ENCODE results near the gene IL17B. TPM values are rescaled to one million over a fixed set of nuclear protein-coding genes. Genes with fewer than 3 reads are reported as not detected.

The IL17B gene, protein sequence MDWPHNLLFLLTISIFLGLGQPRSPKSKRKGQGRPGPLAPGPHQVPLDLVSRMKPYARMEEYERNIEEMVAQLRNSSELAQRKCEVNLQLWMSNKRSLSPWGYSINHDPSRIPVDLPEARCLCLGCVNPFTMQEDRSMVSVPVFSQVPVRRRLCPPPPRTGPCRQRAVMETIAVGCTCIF
- total RNA-seq: 1 to 10 TPM; 3.0 to 9.6 (median 5.6) TPM
- under 1 TPM in 1 of 3 donors, not detected in 2; 0.82 TPM for polyA plus RNA-seq

- intact Hi-C loops (cut with DNase I): no loop called here
- H3K4me1 ChIP-seq: peaks cover 0 to 63% (median 59%) of the 10 kb centered on the region in 4 donors
Measured at GRCh38 chr5:149379177-149379761, at the start of gene IL17B. IL17B (minus strand) TSS chr5:149379292; CDS start chr5:149379225, 67 bp downstream.

GRCh38 chr5:149428032-149428431, 48.9 kb upstream of the IL17B start:
- intact Hi-C loops (cut with DNase I): no loop called here
- 84 to 86% methylated on average over 5 of the region's 5 CpGs for WGBS, 2 donors
- DNase-seq: no peak
- Histone ChIP-seq H3K36me3 (peaks cover 67 to 81% (median 71%) of the 10 kb centered on the region in 4 donors), H3K9me3 (no peaks in the 10 kb centered on the region), H3K4me3 (no peak overlapping the region), H3K27ac (peak overlapping the region; percentile 96 to 98 (median 98)), H3K27me3 (no peaks in the 10 kb centered on the region), H3K4me1 (peaks cover 3 to 36% (median 22%) of the 10 kb centered on the region in 4 donors)
- no peak for TF ChIP-seq EP300 (IDR thresholded peaks at IDR 0.05)
- TF ChIP-seq POLR2AphosphoS5 (IDR thresholded peaks at IDR 0.05): peak; percentile 19 to 67 (median 47)

More at GRCh38 chr5:149379177-149379761, at the start of gene IL17B:
- DNase-seq: no peak
- H3K27ac ChIP-seq: peak within 1 kb of the TSS; percentile 93 to 99 (median 98)
- H3K4me3 ChIP-seq: peak within 1 kb of the TSS in 1 of 4 donors; percentile 5
- H3K27me3 ChIP-seq: no peaks in the 10 kb centered on the region
- H3K36me3 ChIP-seq: no peaks in the 10 kb centered on the region
- no peak for TF ChIP-seq POLR2AphosphoS5 (IDR thresholded peaks at IDR 0.05)
- TF ChIP-seq CTCF (IDR thresholded peaks at IDR 0.05): no peak
- no peak for TF ChIP-seq EP300 (IDR thresholded peaks at IDR 0.05)
- no peak for TF ChIP-seq POLR2A (IDR thresholded peaks at IDR 0.05)
- H3K9me3 ChIP-seq: no peaks in the 10 kb centered on the region
- 74 to 81% methylated on average over 22 of the region's 22 CpGs for WGBS, 2 donors

- TF ChIP-seq POLR2A (IDR thresholded peaks at IDR 0.05): no peak
- TF ChIP-seq POLR2AphosphoS5 (IDR thresholded peaks at IDR 0.05): peak; percentile 66 to 91 (median 84)
- WGBS, 2 donors: 63 to 90% methylated on average over 4 of the region's 4 CpGs
- peaks cover under 1 to 42% (median 28%) of the 10 kb centered on the region in 4 donors for H3K4me1 ChIP-seq
- no peaks in the 10 kb centered on the region for H3K27me3 ChIP-seq
- intact Hi-C loops (cut with DNase I): no loop called here
- no peaks in the 10 kb centered on the region for H3K9me3 ChIP-seq
- peak overlapping the region; percentile 96 to 98 (median 98) for H3K27ac ChIP-seq
- DNase-seq: no peak
- H3K36me3 ChIP-seq: peaks cover 73 to 87% (median 76%) of the 10 kb centered on the region in 4 donors
- H3K4me3 ChIP-seq: no peak overlapping the region
Measured at GRCh38 chr5:149427374-149427773, 48.3 kb upstream of the IL17B start.

GRCh38 chr5:149426931-149427330, 47.8 kb upstream of the IL17B start:
- peaks cover 78 to 92% (median 80%) of the 10 kb centered on the region in 4 donors for H3K36me3 ChIP-seq
- peak overlapping the region; percentile 96 to 98 (median 98) for H3K27ac ChIP-seq
- 92 to 94% methylated on average over 2 of the region's 2 CpGs for WGBS, 2 donors
- intact Hi-C loops (cut with DNase I): no loop called here
- H3K4me1 ChIP-seq: peaks cover 0 to 47% (median 32%) of the 10 kb centered on the region in 4 donors
- TF ChIP-seq EP300 (IDR thresholded peaks at IDR 0.05) (no peak), POLR2A (IDR thresholded peaks at IDR 0.05) (no peak), POLR2AphosphoS5 (IDR thresholded peaks at IDR 0.05) (no peak), CTCF (IDR thresholded peaks at IDR 0.05) (no peak)
- DNase-seq: no peak
- H3K4me3 ChIP-seq: no peak overlapping the region
- no peaks in the 10 kb centered on the region for H3K9me3 ChIP-seq
- H3K27me3 ChIP-seq: no peaks in the 10 kb centered on the region

DNA sequence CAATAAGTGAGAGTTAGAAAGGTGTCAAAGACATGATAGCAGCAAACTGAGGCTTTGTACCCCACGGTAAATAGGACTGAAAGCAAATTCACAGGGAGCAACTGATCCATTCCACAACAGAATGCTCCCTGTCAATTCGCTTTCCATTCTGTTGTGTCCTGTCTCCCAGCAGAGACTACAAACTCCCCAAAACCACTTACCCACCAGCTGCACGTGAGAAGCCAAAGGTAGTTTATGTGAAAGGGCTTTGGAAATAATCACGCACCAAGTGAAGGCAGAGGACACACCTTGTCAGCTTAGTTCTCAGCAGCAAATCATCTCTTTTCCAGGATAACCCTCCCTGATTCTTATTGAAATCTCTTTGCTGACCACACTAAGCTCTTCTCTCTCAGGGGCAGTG, 46.6 kb upstream of the IL17B start:
- intact Hi-C loops (cut with DNase I): no loop called here
- TF ChIP-seq CTCF (IDR thresholded peaks at IDR 0.05): no peak
- peak; percentile 64 to 89 (median 81) for TF ChIP-seq POLR2AphosphoS5 (IDR thresholded peaks at IDR 0.05)
- peaks cover 0 to 59% (median 42%) of the 10 kb centered on the region in 4 donors for H3K4me1 ChIP-seq
- no peaks in the 10 kb centered on the region for H3K27me3 ChIP-seq
- 78 to 81% methylated on average over 4 of the region's 4 CpGs for WGBS, 2 donors
- peaks cover 90 to 100% (median 92%) of the 10 kb centered on the region in 4 donors for H3K36me3 ChIP-seq
- no peak for DNase-seq
- peak overlapping the region; percentile 96 to 98 (median 98) for H3K27ac ChIP-seq
- no peak overlapping the region for H3K4me3 ChIP-seq
- H3K9me3 ChIP-seq: no peaks in the 10 kb centered on the region
